BLaER1 treated with 17β-estradiol and CSF1 and Interleukin-3, amounts not matched to agents 10 nM and 100 nM (cell line): Measurements from ENCODE around the gene CACNA2D1.

Experiments
- H3K27ac ChIP-seq, 11 experiments: shearing (Covaris generic); formaldehyde crosslinking; 2 replicates each; pipeline ENCODE4 v1.8.1; 2022
- H3K27me3 ChIP-seq, 11 experiments: shearing (Covaris generic); formaldehyde crosslinking; 2 replicates each; pipeline ENCODE4 v1.8.1; 2022
- H3K36me3 ChIP-seq, 11 experiments: shearing (Covaris generic); formaldehyde crosslinking; 2 replicates each; pipeline ENCODE4 v1.8.1; 2022
- H3K4me1 ChIP-seq, 10 experiments: shearing (Covaris generic); formaldehyde crosslinking; 2 replicates each; pipeline ENCODE4 v1.8.1; 2022
- H3K4me2 ChIP-seq, 11 experiments: shearing (Covaris generic); formaldehyde crosslinking; 2 replicates each; pipeline ENCODE4 v1.8.1; 2022
- H3K4me3 ChIP-seq, 10 experiments: shearing (Covaris generic); formaldehyde crosslinking; 2 replicates each; pipeline ENCODE4 v1.8.1; 2022
- H3K9ac ChIP-seq, 11 experiments: shearing (Covaris generic); formaldehyde crosslinking; 2 replicates each; pipeline ENCODE4 v1.8.1; 2022
- H3K9me3 ChIP-seq, 11 experiments: shearing (Covaris generic); formaldehyde crosslinking; replicated peaks in 1 of 11; 2 replicates each; pipeline ENCODE4 v1.8.1; 2022
- H4K20me1 ChIP-seq, 11 experiments: shearing (Covaris generic); formaldehyde crosslinking; 2 replicates each; pipeline ENCODE4 v1.8.1; 2022
- Cebpa-rat ChIP-seq, 11 experiments: shearing (Covaris generic); IDR thresholded peaks; 2 replicates each; pipeline ENCODE4 v1.8.1; 2022

The CACNA2D1 gene

DNA sequence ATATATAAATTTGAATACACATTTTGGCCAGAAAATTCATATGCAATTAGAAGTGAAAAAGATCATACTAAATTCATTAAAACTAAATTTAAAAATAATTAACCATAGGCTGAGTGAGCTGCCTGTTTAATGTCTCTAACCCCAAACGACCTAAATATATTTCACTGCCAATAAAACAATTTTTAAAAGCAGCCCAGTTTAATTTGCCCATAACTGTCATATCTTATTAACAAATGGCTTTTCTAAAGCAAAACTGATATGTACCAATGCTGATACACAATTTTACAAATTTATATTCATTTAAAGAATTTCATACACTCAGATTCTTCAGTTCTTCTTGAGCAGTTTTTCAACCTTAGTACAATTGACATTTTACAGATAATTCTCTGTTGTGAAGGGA, 99.9 kb downstream of the CACNA2D1 start:
- Histone ChIP-seq H3K27me3 (no peaks in the 10 kb centered on the region), H3K4me1 (peaks cover 0 to 5% (median 0%) of the 10 kb centered on the region in 10 experiments; a peak in 2 of 20 replicates), H4K20me1 (no peaks in the 10 kb centered on the region), H3K4me3 (no peak overlapping the region), H3K9ac (no peak overlapping the region), H3K4me2 (no peak overlapping the region), H3K27ac (no peak overlapping the region), H3K36me3 (no peaks in the 10 kb centered on the region), H3K9me3 (no peaks in the 10 kb centered on the region)
- no peak for TF ChIP-seq Cebpa-rat (IDR thresholded peaks at IDR 0.05)

- peaks cover 0 to 16% (median 9%) of the 10 kb centered on the region in 10 experiments; a peak in 11 of 20 replicates for H3K4me1 ChIP-seq
Observed at GRCh38 chr7:82339958-82340357, 103.6 kb downstream of the CACNA2D1 start.

GRCh38 chr7:82335927-82336326, 107.7 kb downstream of the CACNA2D1 start:
- Histone ChIP-seq H3K36me3 (no peaks in the 10 kb centered on the region), H3K4me1 (peaks cover 0 to 16% (median 9%) of the 10 kb centered on the region in 10 experiments; a peak in 11 of 20 replicates), H4K20me1 (no peaks in the 10 kb centered on the region), H3K27ac (no peak overlapping the region), H3K4me2 (peak overlapping the region in 4 of 11 experiments; percentile 22 to 49 (median 38); a peak in 6 of 22 replicates), H3K4me3 (no peak overlapping the region), H3K9ac (no peak overlapping the region), H3K27me3 (no peaks in the 10 kb centered on the region), H3K9me3 (no peaks in the 10 kb centered on the region)
- TF ChIP-seq Cebpa-rat (IDR thresholded peaks at IDR 0.05), result no peak

More at GRCh38 chr7:82339958-82340357, 103.6 kb downstream of the CACNA2D1 start:
- Histone ChIP-seq H3K27ac (no peak overlapping the region), H3K9ac (no peak overlapping the region), H3K27me3 (no peaks in the 10 kb centered on the region), H3K9me3 (no peaks in the 10 kb centered on the region), H3K36me3 (no peaks in the 10 kb centered on the region), H3K4me3 (no peak overlapping the region), H3K4me2 (no peak overlapping the region), H4K20me1 (no peaks in the 10 kb centered on the region)
- no peak for TF ChIP-seq Cebpa-rat (IDR thresholded peaks at IDR 0.05)

- Histone ChIP-seq H4K20me1 (no peaks in the 10 kb centered on the region), H3K4me2 (no peak overlapping the region), H3K36me3 (no peaks in the 10 kb centered on the region), H3K4me1 (peaks cover 0 to 16% (median 9%) of the 10 kb centered on the region in 10 experiments; a peak in 11 of 20 replicates), H3K9ac (no peak overlapping the region), H3K9me3 (no peaks in the 10 kb centered on the region), H3K27me3 (no peaks in the 10 kb centered on the region), H3K27ac (no peak overlapping the region), H3K4me3 (no peak overlapping the region)
- no peak for TF ChIP-seq Cebpa-rat (IDR thresholded peaks at IDR 0.05)
Observed at GRCh38 chr7:82335001-82335400, 108.6 kb downstream of the CACNA2D1 start.

DNA sequence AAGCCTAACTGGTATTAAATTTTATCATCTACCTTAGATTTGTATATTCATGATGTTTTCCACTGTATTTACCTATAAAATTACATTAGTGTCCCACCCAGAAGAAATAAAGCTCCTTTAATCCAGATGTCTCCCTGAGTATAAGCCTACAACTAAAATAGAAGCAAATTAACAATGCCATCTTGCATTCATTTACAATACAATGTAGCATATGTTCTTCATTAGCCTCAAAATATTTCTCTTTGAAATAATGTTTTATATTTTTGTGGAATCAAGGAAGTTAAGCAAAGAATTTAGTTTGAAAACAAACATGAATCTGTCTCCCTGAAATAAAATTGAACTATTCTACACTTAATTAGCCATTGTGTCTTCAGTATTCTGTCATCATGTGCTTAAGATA, 112.3 kb downstream of the CACNA2D1 start:
- Histone ChIP-seq H4K20me1 (no peaks in the 10 kb centered on the region), H3K4me3 (no peak overlapping the region), H3K4me1 (peaks cover 0 to 11% (median 7%) of the 10 kb centered on the region in 10 experiments; a peak in 11 of 20 replicates), H3K9ac (no peak overlapping the region), H3K9me3 (no peaks in the 10 kb centered on the region), H3K27me3 (no peaks in the 10 kb centered on the region), H3K4me2 (no peak overlapping the region), H3K27ac (no peak overlapping the region), H3K36me3 (no peaks in the 10 kb centered on the region)
- no peak for TF ChIP-seq Cebpa-rat (IDR thresholded peaks at IDR 0.05)

GRCh38 chr7:82330706-82331215, 112.8 kb downstream of the CACNA2D1 start:
- Histone ChIP-seq H3K4me1 (peaks cover 0 to 6% (median 3%) of the 10 kb centered on the region in 10 experiments; a peak in 10 of 20 replicates), H3K4me2 (no peak overlapping the region), H3K27me3 (no peaks in the 10 kb centered on the region), H3K9ac (no peak overlapping the region), H3K4me3 (no peak overlapping the region), H3K9me3 (no peaks in the 10 kb centered on the region), H3K27ac (no peak overlapping the region), H3K36me3 (no peaks in the 10 kb centered on the region), H4K20me1 (no peaks in the 10 kb centered on the region)
- TF ChIP-seq Cebpa-rat (IDR thresholded peaks at IDR 0.05), result no peak

- no peaks in the 10 kb centered on the region for H4K20me1 ChIP-seq
- TF ChIP-seq Cebpa-rat (IDR thresholded peaks at IDR 0.05), result no peak
- H3K9me3 ChIP-seq, result no peaks in the 10 kb centered on the region
- no peak overlapping the region for H3K27ac ChIP-seq
- H3K4me3 ChIP-seq, result no peak overlapping the region
- H3K9ac ChIP-seq, result no peak overlapping the region
- no peak overlapping the region for H3K4me2 ChIP-seq
- no peaks in the 10 kb centered on the region for H3K36me3 ChIP-seq
- no peaks in the 10 kb centered on the region for H3K27me3 ChIP-seq
- no peaks in the 10 kb centered on the region for H3K4me1 ChIP-seq
Observed at GRCh38 chr7:82327898-82328297, 115.7 kb downstream of the CACNA2D1 start.

- Histone ChIP-seq H3K4me2 (no peak overlapping the region), H3K4me1 (no peaks in the 10 kb centered on the region), H3K9me3 (0 out of 22 replicates have a peak, but pooled peaks cover 0 to 3% (median 0%) of the 10 kb centered on the region in 11 experiments), H4K20me1 (no peaks in the 10 kb centered on the region), H3K4me3 (no peak overlapping the region), H3K27ac (no peak overlapping the region), H3K27me3 (no peaks in the 10 kb centered on the region), H3K9ac (no peak overlapping the region), H3K36me3 (no peaks in the 10 kb centered on the region)
- TF ChIP-seq Cebpa-rat (IDR thresholded peaks at IDR 0.05), result no peak
Observed at GRCh38 chr7:82325416-82325815, 118.2 kb downstream of the CACNA2D1 start.

DNA sequence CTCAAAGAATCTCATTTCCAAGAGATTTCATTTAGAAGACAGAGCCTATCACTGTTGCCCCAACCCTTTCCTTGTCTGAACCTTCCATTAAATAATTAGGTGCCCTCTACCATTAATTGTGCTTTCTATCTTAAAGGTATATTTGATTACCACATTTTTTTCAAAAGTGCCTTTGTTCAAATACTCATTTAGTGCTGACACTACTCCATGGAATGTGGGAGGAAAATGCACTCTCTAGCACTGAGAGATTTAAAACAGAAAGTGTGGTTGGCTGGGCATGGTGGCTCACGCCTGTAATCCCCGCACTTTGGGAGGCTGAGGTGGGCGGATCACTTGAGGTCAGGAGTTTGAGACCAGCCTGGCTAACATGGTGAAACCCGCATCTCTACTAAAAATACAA, 119.8 kb downstream of the CACNA2D1 start:
- Histone ChIP-seq H3K36me3 (no peaks in the 10 kb centered on the region), H3K9me3 (0 out of 22 replicates have a peak, but pooled peaks cover 0 to 3% (median 0%) of the 10 kb centered on the region in 11 experiments), H3K4me1 (no peaks in the 10 kb centered on the region), H3K4me2 (no peak overlapping the region), H3K9ac (no peak overlapping the region), H3K27ac (no peak overlapping the region), H4K20me1 (no peaks in the 10 kb centered on the region), H3K4me3 (no peak overlapping the region), H3K27me3 (no peaks in the 10 kb centered on the region)
- no peak for TF ChIP-seq Cebpa-rat (IDR thresholded peaks at IDR 0.05)

- no peak overlapping the region for H3K4me2 ChIP-seq
Observed at GRCh38 chr7:82319674-82320118, 123.9 kb downstream of the CACNA2D1 start.

More at GRCh38 chr7:82319674-82320118, 123.9 kb downstream of the CACNA2D1 start:
- no peaks in the 10 kb centered on the region for H4K20me1 ChIP-seq
- no peaks in the 10 kb centered on the region for H3K36me3 ChIP-seq
- TF ChIP-seq Cebpa-rat (IDR thresholded peaks at IDR 0.05), result no peak
- H3K27ac ChIP-seq, result no peak overlapping the region
- no peak overlapping the region for H3K4me3 ChIP-seq
- H3K9ac ChIP-seq, result no peak overlapping the region
- H3K4me1 ChIP-seq, result no peaks in the 10 kb centered on the region
- 0 out of 22 replicates have a peak, but pooled peaks cover 0 to 3% (median 0%) of the 10 kb centered on the region in 11 experiments for H3K9me3 ChIP-seq
- no peaks in the 10 kb centered on the region for H3K27me3 ChIP-seq
